Stomach (tissue), 4 donors: ENCODE data around the gene FAM193A.

Experiments
- CTCF ChIP-seq, 7 experiments: fragments of 450-650 bp in 4 of 7; fragments of 200-600 bp in 3 of 7; sonication (generic) in 3 of 7; IDR thresholded peaks; one replicate each; pipeline ENCODE4 v1.5.1; 2016 to 2019; ENCODE audit warnings: antibody characterized with exemption in 7 of 7, control low read depth in 2 of 7, mild to moderate bottlenecking in 1 of 7
- EP300 ChIP-seq: sonication (generic); formaldehyde crosslinking; IDR thresholded peaks from one replicate; pipeline ENCODE4 v1.6.1; 2017; ENCODE audit warnings: antibody characterized with exemption
- POLR2A ChIP-seq, 4 donors: fragments of 450-650 bp; IDR thresholded peaks; one replicate each; pipeline ENCODE4 v1.6.1; 2016; ENCODE audit warnings: antibody characterized with exemption in 4 of 4, control low read depth in 2 of 4, mild to moderate bottlenecking in 1 of 4, moderate library complexity in 1 of 4

GRCh38 chr4:2702361-2702760, 165.9 kb downstream of the FAM193A start:
- TF ChIP-seq EP300 (no peak), CTCF (IDR thresholded peaks at IDR 0.05) (no peak), POLR2A (IDR thresholded peaks at IDR 0.05) (no peak)
